ENCODE data around the gene PBX1. TPM values are rescaled to one million over a fixed set of nuclear protein-coding genes. Genes with fewer than 3 reads are reported as not detected.
A peak's percentile ranks its signal among the peaks of the same experiment; 100 is the strongest.

PBX1 gene
- total RNA-seq, 2 experiments from 2014 or later: 0.18 to 0.37 TPM

DNA sequence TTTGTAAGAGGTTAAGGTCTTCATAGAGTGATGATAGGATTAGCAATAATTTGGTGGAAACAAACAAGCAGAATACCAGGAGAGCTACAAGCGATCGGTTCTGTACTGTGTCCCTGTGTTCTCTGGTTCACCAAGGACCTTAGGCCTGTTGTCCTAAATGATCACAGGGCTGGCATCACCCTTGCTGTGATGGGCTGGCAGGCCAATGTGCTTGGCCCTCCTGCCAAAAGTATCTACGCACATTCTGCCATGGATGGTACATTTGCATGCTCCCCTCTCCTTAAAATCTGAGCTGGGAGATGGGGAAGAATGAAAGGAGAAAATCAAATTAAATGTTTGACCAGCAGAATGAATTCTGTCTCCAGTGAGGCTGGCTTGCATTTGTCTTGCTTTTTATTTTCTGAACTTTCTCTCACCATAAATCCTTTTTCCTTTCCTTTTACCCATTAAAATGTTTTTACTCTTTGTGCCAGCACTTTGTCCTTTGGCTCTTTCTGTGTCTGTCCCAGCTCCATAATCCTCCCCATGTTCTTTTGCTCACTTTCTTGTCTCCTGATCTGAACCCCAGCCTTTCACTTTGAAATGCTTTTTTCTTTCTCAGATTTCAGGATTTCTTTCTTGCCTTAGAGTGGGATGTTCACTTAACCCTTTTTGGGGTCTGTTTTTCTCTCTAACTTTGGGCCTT, 51.7 kb downstream of the PBX1 start:
- POLR2A ChIA-PET: no interaction called here
- no peak for ATAC-seq
- no peak for DNase-seq
- CTCF ChIA-PET: no interaction called here
- Mint-ChIP-seq H3K36me3 (ENCODE audit: low read depth) (no peaks in the 10 kb centered on the region), H3K9me3 (ENCODE audit: low read depth) (no peaks in the 10 kb centered on the region), H3K27ac (no peak overlapping the region), H3K27me3 (no peaks in the 10 kb centered on the region), H3K4me3 (no peak overlapping the region), H3K4me1 (no peaks in the 10 kb centered on the region)
- intact Hi-C loops (cut with DNase I, micrococcal nuclease): no loop called here

DNA sequence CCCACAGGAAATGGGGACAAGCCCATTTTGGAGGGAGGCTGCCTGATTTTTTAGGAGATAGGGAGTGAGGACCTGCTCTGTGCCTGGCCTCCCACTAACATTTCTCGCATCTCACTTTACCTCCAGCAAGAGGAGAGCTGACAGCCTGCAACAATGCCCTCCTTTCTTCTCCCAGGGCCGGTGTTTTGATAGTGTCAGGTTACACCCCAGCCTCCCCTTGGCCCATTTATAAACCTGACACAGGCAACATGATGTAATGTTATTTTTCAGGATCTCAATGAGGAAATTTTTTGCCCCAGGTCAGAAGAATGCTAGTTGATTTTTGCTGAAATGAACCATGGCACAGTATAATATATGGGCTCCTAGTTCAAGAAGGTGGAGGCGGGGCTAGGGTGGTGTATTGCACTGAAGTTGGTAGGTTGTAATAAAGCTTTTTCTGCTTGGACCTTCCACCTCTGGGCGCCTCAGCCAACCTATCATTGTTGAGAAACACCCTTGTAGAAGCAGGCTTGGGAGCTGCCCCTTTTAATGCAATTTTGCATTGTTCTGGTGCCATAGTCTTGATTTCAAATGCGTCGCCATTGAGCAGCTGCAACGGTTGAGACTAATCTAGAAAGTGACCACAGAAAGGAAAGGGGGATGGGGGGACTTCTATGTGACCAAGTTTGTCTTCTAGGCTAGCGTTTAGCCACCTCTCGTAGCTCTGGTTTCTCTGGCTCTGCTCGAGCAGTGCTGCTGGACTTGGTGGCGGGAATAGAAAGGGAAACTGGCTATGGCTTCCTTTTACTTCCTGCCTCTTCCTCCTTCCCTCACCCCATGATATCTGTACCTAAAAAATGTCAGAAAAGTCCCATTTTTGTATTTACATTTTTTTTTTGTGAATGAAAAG, 53.0 kb downstream of the PBX1 start:
- Mint-ChIP-seq H3K9me3 (ENCODE audit: low read depth) (no peaks in the 10 kb centered on the region), H3K27me3 (no peaks in the 10 kb centered on the region), H3K36me3 (ENCODE audit: low read depth) (no peaks in the 10 kb centered on the region), H3K27ac (no peak overlapping the region), H3K4me3 (no peak overlapping the region), H3K4me1 (no peaks in the 10 kb centered on the region)
- ChIA-PET CTCF (interaction anchor here (0.7 kb wide), 1 partner anchor 143 kb away, joined by 3 read pairs; no protein-coding TSS in a partner anchor), POLR2A (no interaction called here)
- DNase-seq (no peak), ATAC-seq (no peak)
- intact Hi-C loops (cut with DNase I, micrococcal nuclease): no loop called here

DNA sequence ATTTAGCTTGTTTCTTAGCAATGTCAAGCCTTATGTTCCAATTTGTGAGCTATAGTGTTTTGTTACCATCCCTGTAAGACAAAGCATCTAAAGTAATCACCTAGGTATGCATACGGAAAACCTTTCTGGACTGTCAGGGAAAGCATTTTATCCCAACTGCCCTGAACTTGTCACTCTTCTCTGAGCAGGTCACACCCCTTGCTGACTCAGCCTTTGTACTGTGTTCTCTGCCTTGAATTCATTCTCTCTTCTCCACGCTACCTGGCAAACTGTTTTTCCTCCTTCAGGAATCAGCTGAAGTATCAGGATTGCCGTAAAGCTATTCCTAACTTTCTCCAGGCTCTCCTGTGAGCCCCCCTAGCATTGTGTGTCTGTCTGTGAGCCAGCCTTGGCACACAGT, 54.2 kb downstream of the PBX1 start:
- no peaks in the 10 kb centered on the region for H3K9me3 Mint-ChIP-seq (ENCODE audit: low read depth)
- ATAC-seq: no peak
- no peaks in the 10 kb centered on the region for H3K4me1 Mint-ChIP-seq
- H3K27me3 Mint-ChIP-seq: no peaks in the 10 kb centered on the region
- ChIA-PET CTCF (no interaction called here), POLR2A (no interaction called here)
- intact Hi-C loops (cut with DNase I, micrococcal nuclease): no loop called here
- DNase-seq: no peak
- no peak overlapping the region for H3K4me3 Mint-ChIP-seq
- no peaks in the 10 kb centered on the region for H3K36me3 Mint-ChIP-seq (ENCODE audit: low read depth)
- H3K27ac Mint-ChIP-seq: no peak overlapping the region

DNA sequence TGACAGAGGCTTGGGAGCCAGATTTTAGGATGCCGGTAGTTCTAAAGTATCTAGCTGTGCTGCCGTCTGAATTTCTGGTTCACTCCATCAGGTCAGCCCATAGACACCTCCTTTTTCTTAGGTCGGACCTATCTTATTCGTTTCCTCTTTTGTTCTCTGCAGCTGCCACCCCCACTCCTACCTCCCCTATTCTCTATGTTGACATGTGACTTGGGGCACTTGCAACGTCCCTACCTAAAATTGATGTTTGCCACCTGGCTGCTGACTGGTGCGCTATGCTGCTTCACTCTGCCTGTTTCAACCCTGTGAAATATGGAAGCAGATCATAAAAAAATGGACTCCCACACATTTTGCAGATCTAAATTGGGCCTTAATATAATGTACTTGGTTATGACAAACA, 55.3 kb downstream of the PBX1 start:
- Mint-ChIP-seq H3K4me3 (no peak overlapping the region), H3K4me1 (no peaks in the 10 kb centered on the region), H3K9me3 (ENCODE audit: low read depth) (no peaks in the 10 kb centered on the region), H3K36me3 (ENCODE audit: low read depth) (no peaks in the 10 kb centered on the region), H3K27me3 (no peaks in the 10 kb centered on the region), H3K27ac (no peak overlapping the region)
- intact Hi-C loops (cut with DNase I, micrococcal nuclease): no loop called here
- no peak for DNase-seq
- ChIA-PET CTCF (interaction anchor here (1.0 kb wide), 1 partner anchor 10 kb away, joined by 3 read pairs; no protein-coding TSS in a partner anchor), POLR2A (no interaction called here)
- ATAC-seq: no peak

DNA sequence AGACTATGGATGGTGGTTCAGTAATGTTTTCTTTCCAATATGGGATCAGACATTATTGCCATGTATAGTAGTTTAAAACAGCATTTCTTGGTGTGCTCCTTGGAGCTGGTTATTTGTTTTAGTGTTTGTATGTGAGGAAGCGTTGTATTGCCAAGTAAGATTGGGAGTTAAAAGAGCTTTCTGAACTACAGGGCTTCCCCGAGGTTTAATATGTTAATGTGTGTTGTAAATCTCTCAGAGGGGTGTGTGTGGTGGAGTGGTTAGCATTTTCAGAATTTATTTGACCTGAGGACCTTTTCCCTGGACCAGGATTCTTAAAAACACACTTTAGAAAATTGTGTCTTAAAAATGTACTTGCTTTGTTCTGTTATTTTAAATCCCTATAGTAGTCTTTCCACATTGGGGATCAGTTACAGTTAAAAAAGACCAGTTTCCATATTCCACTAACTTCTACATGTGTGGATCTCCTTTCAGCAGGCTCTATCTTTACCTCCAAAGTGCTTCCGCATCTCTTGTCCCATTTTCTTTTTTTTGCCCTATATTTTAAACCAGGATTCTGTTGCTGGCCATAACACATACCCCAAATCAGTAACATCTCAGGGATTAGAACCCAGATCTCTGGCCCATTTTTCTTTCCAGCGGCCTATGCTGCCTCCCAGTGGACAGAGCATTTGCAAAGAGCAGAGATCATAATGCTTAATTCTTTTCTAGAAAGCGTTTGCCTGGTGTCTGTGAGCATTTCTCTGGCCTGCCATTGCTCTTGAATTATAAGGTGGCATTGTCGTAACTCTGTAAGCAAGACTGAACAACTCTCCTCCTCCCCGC, 58.6 kb downstream of the PBX1 start:
- intact Hi-C loops (cut with DNase I, micrococcal nuclease): no loop called here
- no peak overlapping the region for H3K4me3 Mint-ChIP-seq
- H3K27me3 Mint-ChIP-seq: no peaks in the 10 kb centered on the region
- no peaks in the 10 kb centered on the region for H3K9me3 Mint-ChIP-seq (ENCODE audit: low read depth)
- ATAC-seq: no peak
- DNase-seq: peak; percentile 6
- H3K36me3 Mint-ChIP-seq (ENCODE audit: low read depth): no peaks in the 10 kb centered on the region
- POLR2A ChIA-PET: no interaction called here
- no peaks in the 10 kb centered on the region for H3K4me1 Mint-ChIP-seq
- H3K27ac Mint-ChIP-seq: no peak overlapping the region
- CTCF ChIA-PET: interaction anchor here (0.7 kb wide), 1 partner anchor 215 kb away, joined by 3 read pairs; no protein-coding TSS in a partner anchor

DNA sequence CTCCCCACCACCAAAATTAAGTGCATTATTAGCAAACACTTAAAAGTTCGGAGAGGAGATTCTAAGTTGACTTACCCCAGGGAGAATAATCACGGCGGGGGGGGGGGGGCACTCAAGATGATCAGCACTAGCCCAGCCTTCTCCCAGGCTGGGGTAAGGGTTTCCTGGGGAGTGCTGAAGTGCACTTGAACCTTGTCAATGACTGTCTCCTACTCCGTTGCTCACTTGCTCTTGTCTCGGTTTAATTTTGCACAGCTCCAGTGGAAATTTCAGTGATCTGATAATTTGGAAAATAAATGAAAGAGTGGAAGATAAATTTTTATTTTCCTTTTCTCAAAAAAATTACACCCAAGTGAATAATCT, 59.2 kb downstream of the PBX1 start:
- H3K4me3 Mint-ChIP-seq: no peak overlapping the region
- no peak for ATAC-seq
- H3K27ac Mint-ChIP-seq: no peak overlapping the region
- intact Hi-C loops (cut with DNase I, micrococcal nuclease): no loop called here
- ChIA-PET CTCF (interaction anchor here (0.6 kb wide), 1 partner anchor 193 kb away, joined by 3 read pairs; no protein-coding TSS in a partner anchor), POLR2A (no interaction called here)
- H3K4me1 Mint-ChIP-seq: no peaks in the 10 kb centered on the region
- no peaks in the 10 kb centered on the region for H3K27me3 Mint-ChIP-seq
- H3K36me3 Mint-ChIP-seq (ENCODE audit: low read depth): no peaks in the 10 kb centered on the region
- no peak for DNase-seq
- no peaks in the 10 kb centered on the region for H3K9me3 Mint-ChIP-seq (ENCODE audit: low read depth)

DNA sequence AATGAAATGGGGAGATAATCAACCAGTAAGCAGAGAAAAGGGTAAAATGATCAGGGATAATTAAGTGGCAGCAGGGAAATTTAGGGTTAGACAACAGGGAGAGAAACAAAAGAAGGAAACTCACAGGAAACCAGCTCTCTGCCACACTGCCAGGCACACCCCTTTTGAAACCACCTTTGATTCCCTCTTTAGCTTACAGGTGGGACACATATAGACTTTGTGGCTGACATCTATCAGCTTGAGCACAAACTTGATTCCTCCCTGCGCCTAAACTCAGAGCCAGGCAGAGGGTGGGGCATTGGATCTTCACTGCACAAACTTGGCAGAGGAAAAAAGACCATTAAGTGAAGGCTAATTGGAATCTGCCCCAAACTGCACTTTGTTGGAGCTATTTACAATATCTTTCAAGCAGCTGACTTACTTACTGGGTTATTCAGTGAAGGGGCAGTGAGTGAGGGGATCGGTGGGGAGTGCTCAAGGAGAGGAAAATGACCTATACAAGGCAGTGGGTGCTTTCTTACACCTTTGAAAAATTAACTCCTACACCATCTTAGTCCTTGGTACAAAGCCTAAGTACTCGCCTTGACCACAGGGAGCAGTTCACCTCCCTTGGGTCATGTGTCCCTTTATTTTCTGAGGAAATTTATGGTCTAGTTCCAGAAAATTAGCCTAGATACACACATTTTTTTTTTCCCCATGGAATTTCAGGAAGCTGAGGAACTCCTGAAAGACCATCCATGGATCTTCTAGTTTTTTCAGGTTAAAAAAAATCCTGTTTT, 60.2 kb downstream of the PBX1 start:
- H3K27ac Mint-ChIP-seq: no peak overlapping the region
- ATAC-seq (no peak), DNase-seq (no peak)
- H3K27me3 Mint-ChIP-seq: peaks cover 2% of the 10 kb centered on the region
- no peaks in the 10 kb centered on the region for H3K9me3 Mint-ChIP-seq (ENCODE audit: low read depth)
- H3K4me1 Mint-ChIP-seq: no peaks in the 10 kb centered on the region
- H3K36me3 Mint-ChIP-seq (ENCODE audit: low read depth): no peaks in the 10 kb centered on the region
- intact Hi-C loops (cut with DNase I, micrococcal nuclease): no loop called here
- POLR2A ChIA-PET: no interaction called here
- no peak overlapping the region for H3K4me3 Mint-ChIP-seq
- CTCF ChIA-PET: interaction anchor here (0.5 to 0.8 kb wide), 4 partner anchors 192 to 1083 kb away, joined by 3 read pairs; no protein-coding TSS in a partner anchor

DNA sequence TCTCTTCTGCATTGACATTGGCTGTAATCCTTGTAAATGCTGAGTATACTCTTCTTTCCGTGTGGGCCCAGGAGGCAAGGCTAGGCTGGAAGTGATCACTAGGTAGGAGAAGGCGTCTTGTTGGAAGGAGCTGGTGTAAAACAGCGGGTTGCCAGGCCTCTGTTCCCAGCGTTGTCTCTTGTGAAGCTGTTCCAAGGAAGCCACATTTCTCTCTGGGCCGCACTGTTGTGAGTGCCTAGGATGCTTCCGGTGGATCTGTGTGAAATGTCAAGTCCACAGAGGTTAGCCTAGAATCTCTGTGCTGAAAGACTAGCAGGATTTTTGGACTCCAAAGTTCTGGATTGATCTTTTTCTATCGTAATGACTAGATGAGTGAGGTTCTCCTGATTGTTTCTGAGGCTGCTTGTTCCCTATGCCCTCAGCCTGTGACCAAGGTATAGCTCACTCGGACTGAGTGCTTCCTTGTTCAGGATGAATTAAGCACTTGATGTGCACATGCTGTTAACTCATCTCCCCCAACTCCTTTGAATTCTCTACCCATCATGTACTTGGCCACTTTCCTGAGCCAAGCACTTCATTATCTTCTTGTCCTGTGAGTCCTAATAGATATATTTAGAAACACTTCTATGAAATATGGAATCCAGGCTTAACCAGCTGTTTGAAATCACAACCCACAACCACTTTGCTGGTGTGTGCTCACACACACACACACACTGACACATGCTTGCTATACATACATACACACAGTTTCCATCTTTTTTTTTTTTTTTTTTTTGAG, 63.3 kb downstream of the PBX1 start:
- Mint-ChIP-seq H3K4me1 (peaks cover 3% of the 10 kb centered on the region), H3K36me3 (ENCODE audit: low read depth) (no peaks in the 10 kb centered on the region), H3K27ac (no peak overlapping the region), H3K4me3 (no peak overlapping the region), H3K9me3 (ENCODE audit: low read depth) (no peaks in the 10 kb centered on the region), H3K27me3 (peaks cover 2% of the 10 kb centered on the region)
- no peak for ATAC-seq
- POLR2A ChIA-PET: no interaction called here
- DNase-seq: no peak
- CTCF ChIA-PET: no interaction called here
- intact Hi-C loops (cut with DNase I, micrococcal nuclease): no loop called here

DNA sequence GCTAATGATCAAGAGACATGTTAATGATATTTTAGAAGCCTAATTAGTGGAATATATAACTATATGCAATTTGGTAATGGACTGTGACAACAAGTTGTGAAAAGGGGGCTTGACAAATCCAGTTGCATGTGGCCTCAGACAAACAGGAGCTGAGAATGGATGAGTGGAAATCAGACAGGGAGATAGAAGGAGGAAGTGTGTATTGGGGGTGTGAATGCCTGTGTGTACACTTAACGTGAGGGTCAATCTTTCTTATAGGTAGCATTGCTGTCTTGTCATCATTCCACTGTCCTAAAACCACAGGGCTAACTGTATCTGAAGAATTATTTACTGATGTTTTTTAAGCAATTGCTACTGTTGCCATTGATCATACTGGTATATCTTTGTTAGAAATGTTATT, 64.8 kb downstream of the PBX1 start:
- H3K4me1 Mint-ChIP-seq: peaks cover 3% of the 10 kb centered on the region
- H3K27me3 Mint-ChIP-seq: peaks cover 2% of the 10 kb centered on the region
- no peaks in the 10 kb centered on the region for H3K36me3 Mint-ChIP-seq (ENCODE audit: low read depth)
- CTCF ChIA-PET: no interaction called here
- no peak overlapping the region for H3K4me3 Mint-ChIP-seq
- DNase-seq (no peak), ATAC-seq (no peak)
- intact Hi-C loops (cut with DNase I, micrococcal nuclease): no loop called here
- POLR2A ChIA-PET: no interaction called here
- H3K27ac Mint-ChIP-seq: no peak overlapping the region
- no peaks in the 10 kb centered on the region for H3K9me3 Mint-ChIP-seq (ENCODE audit: low read depth)

DNA sequence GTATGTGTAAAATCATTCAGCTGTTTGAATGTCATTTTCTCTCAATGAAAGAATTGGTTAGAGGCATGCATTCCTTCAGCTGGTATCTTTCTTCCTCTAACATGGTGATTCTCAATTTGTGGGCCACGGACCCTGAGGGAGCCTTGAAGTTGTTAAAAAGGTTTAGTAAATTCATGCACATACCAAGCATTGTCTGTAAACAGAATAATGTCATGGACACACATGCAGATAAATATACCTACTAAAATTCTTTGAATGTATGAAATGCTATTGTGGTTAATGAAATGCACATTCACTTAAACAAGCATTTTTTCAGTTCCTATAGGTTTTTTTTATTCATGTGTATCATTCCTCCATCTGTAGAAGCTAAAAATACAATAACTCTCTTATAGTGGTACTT, 65.4 kb downstream of the PBX1 start:
- intact Hi-C loops (cut with DNase I, micrococcal nuclease): no loop called here
- DNase-seq (no peak), ATAC-seq (no peak)
- Mint-ChIP-seq H3K4me3 (no peak overlapping the region), H3K36me3 (ENCODE audit: low read depth) (no peaks in the 10 kb centered on the region), H3K4me1 (peaks cover 3% of the 10 kb centered on the region), H3K27ac (no peak overlapping the region), H3K27me3 (peaks cover 2% of the 10 kb centered on the region), H3K9me3 (ENCODE audit: low read depth) (no peaks in the 10 kb centered on the region)
- CTCF ChIA-PET: interaction anchor here (1.2 to 1.6 kb wide), 3 partner anchors 9 to 25 kb away, joined by 3 to 6 read pairs (median 3); no protein-coding TSS in a partner anchor
- POLR2A ChIA-PET: no interaction called here

Data from activated CD4-positive, alpha-beta T cell treated with anti-CD3 and anti-CD28 coated beads for 36 hours (primary cell).